Measurements from ENCODE around the gene SERPINA6.
A peak's percentile ranks its signal among the peaks of the same experiment; 100 is the strongest.

DNA sequence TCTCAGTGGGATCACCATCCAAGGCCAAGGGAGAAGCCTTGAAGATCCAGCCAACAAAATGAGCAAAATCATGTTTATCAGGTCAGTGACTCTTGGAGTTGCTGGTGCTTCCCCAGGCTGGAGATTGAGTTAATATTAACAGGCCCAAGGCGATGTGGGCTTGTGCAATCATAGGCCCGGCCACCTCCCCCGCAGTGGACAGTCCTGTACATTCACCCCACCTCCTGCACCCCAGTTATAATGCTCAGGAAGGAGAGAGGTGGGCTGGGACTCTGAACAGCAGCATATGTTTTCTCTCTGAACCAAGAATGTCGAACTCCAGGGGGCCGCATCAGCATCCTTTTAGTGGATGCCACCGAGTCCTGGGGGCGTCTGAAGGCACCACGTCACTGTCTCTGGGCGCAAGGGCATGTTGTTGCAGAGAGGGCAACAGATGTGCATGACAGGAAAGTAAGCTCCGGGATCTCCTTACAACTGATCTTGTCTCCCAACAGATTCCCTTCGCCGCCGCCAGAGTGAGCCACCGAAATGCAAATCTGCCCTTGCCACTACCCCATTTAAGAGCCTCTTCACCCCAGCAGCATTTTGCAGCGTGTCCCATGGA, 32.2 kb upstream of the SERPINA6 start:
- TF ChIP-seq POLR2A (IDR thresholded peaks at IDR 0.05) (no peak), POLR2AphosphoS5 (IDR thresholded peaks at IDR 0.05) (no peak)
- TF ChIP-seq, protein P1, sequence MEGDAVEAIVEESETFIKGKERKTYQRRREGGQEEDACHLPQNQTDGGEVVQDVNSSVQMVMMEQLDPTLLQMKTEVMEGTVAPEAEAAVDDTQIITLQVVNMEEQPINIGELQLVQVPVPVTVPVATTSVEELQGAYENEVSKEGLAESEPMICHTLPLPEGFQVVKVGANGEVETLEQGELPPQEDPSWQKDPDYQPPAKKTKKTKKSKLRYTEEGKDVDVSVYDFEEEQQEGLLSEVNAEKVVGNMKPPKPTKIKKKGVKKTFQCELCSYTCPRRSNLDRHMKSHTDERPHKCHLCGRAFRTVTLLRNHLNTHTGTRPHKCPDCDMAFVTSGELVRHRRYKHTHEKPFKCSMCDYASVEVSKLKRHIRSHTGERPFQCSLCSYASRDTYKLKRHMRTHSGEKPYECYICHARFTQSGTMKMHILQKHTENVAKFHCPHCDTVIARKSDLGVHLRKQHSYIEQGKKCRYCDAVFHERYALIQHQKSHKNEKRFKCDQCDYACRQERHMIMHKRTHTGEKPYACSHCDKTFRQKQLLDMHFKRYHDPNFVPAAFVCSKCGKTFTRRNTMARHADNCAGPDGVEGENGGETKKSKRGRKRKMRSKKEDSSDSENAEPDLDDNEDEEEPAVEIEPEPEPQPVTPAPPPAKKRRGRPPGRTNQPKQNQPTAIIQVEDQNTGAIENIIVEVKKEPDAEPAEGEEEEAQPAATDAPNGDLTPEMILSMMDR (IDR thresholded peaks at IDR 0.05) = peak in 2 of 3 donors; percentile 43 to 49

Measured in breast epithelium (tissue), 3 donors.